Measurements from ENCODE around the gene CYP2C18.
"Not testable (repeated sequence)": the region's sequence is repeated elsewhere in the genome, so short reads cannot be mapped to it uniquely, and the experiment has no call there.

The CYP2C18 gene

GRCh38 chr10:94747838-94748237 lies 64.3 kb downstream of the CYP2C18 start:
- DNase-seq, result no peak

GRCh38 chr10:94757916-94758315 lies 74.4 kb downstream of the CYP2C18 start:
- no peak for DNase-seq

- no peak for DNase-seq
Observed at GRCh38 chr10:94760586-94761178, 77.2 kb downstream of the CYP2C18 start.

- DNase-seq, result no peak
Observed at GRCh38 chr10:94762393-94762792, 78.9 kb downstream of the CYP2C18 start, which contains the start of gene CYP2C19. Gene CYP2C19 (plus strand): TSS chr10:94762681. CDS start chr10:94762706, 25 bp downstream.

- not testable (repeated sequence) for DNase-seq
Observed at GRCh38 chr10:94775425-94775824, 91.9 kb downstream of the CYP2C18 start.

GRCh38 chr10:94777886-94778458 lies 94.4 kb downstream of the CYP2C18 start:
- DNase-seq, result no peak

GRCh38 chr10:94780844-94781243 lies 97.3 kb downstream of the CYP2C18 start:
- no peak for DNase-seq

GRCh38 chr10:94784256-94784655 lies 100.7 kb downstream of the CYP2C18 start:
- no peak for DNase-seq

- DNase-seq, result no peak
Observed at GRCh38 chr10:94785211-94785610, 101.7 kb downstream of the CYP2C18 start.
